Tibial nerve (tissue), 3 donors: ENCODE data around the gene TMEM217.

Experiments
- POLR2A ChIP-seq, 2 donors: fragments of 450-650 bp; IDR thresholded peaks; one replicate each; pipeline ENCODE4 v1.6.1; 2017; ENCODE audit warnings: antibody characterized with exemption in 2 of 2, mild to moderate bottlenecking in 2 of 2, moderate library complexity in 2 of 2
- TF ChIP-seq, protein P1 (sequence below), 5 experiments: fragments of 200-600 bp in 3 of 5; fragments of 450-650 bp in 2 of 5; sonication (generic) in 3 of 5; IDR thresholded peaks; one replicate each; pipeline ENCODE4 v1.5.1; 2016 to 2019; ENCODE audit warnings: antibody characterized with exemption in 5 of 5, mild to moderate bottlenecking in 3 of 5, moderate library complexity in 2 of 5

- TF ChIP-seq, protein P1, sequence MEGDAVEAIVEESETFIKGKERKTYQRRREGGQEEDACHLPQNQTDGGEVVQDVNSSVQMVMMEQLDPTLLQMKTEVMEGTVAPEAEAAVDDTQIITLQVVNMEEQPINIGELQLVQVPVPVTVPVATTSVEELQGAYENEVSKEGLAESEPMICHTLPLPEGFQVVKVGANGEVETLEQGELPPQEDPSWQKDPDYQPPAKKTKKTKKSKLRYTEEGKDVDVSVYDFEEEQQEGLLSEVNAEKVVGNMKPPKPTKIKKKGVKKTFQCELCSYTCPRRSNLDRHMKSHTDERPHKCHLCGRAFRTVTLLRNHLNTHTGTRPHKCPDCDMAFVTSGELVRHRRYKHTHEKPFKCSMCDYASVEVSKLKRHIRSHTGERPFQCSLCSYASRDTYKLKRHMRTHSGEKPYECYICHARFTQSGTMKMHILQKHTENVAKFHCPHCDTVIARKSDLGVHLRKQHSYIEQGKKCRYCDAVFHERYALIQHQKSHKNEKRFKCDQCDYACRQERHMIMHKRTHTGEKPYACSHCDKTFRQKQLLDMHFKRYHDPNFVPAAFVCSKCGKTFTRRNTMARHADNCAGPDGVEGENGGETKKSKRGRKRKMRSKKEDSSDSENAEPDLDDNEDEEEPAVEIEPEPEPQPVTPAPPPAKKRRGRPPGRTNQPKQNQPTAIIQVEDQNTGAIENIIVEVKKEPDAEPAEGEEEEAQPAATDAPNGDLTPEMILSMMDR (IDR thresholded peaks at IDR 0.05), result no peak
- no peak for TF ChIP-seq POLR2A (IDR thresholded peaks at IDR 0.05)
These were observed 17.8 kb downstream of the TMEM217 start for GRCh38 chr6:37239950-37240713.
